K562 (cell line): ENCODE results near the gene GPR4. TPM values are rescaled to one million over a fixed set of nuclear protein-coding genes. Genes with fewer than 3 reads are reported as not detected.
A peak's percentile ranks its signal among the peaks of the same experiment; 100 is the strongest.

Source experiments
- CC2D1A ChIP-seq: fragments of 450-650 bp; IDR thresholded peaks from 2 replicates; pipeline ENCODE4 v1.6.1; 2017; ENCODE audit warnings: mild to moderate bottlenecking
- CSDE1 ChIP-seq, 2 experiments: fragments of 450-650 bp; IDR thresholded peaks; 2 replicates each; pipeline ENCODE4 v1.6.1; 2016; ENCODE audit warnings: mild to moderate bottlenecking in 1 of 2
- ETV5 ChIP-seq: sonication (generic); formaldehyde crosslinking; IDR thresholded peaks from 2 replicates; pipeline ENCODE4 v1.4.0; 2020; ENCODE audit warnings: low read depth, mild to moderate bottlenecking, missing genetic modification reagents
- GATAD2B ChIP-seq: fragments of 450-650 bp; IDR thresholded peaks from 2 replicates; pipeline ENCODE4 v1.6.1; 2017; ENCODE audit warnings: mild to moderate bottlenecking, borderline replicate concordance
- JUN ChIP-seq, 2 experiments: sonication (generic) in 1 of 2; formaldehyde crosslinking in 1 of 2; IDR thresholded peaks; 2 replicates each; pipeline versions ENCODE4 v1.6.1 to v1.8.0; 2012 to 2022; ENCODE audit warnings: borderline replicate concordance in 2 of 2, mild to moderate bottlenecking in 2 of 2, improper control_type of control experiment in 1 of 2, low read depth in 1 of 2, low read length in 1 of 2, missing genetic modification reagents in 1 of 2
- NONO ChIP-seq, 2 experiments: fragments of 200-400 bp in 1 of 2; fragments of 450-650 bp in 1 of 2; formaldehyde crosslinking in 1 of 2; IDR thresholded peaks; 2 replicates each; pipeline ENCODE4 v1.6.1; 2017; ENCODE audit warnings: low read depth in 2 of 2, mild to moderate bottlenecking in 2 of 2, moderate library complexity in 2 of 2, low read length in 1 of 2
- NUFIP1 ChIP-seq: fragments of 450-650 bp; IDR thresholded peaks from 2 replicates; pipeline ENCODE4 v1.6.1; 2018; ENCODE audit not compliant: partially characterized antibody
- RBFOX2 ChIP-seq: fragments of 200-400 bp; formaldehyde crosslinking; IDR thresholded peaks from 2 replicates; pipeline ENCODE4 v1.6.1; 2017; ENCODE audit warnings: low read depth, mild to moderate bottlenecking, low read length, moderate library complexity
- RCOR1 ChIP-seq, 2 experiments: IDR thresholded peaks; 2 replicates each; pipeline ENCODE4 v1.6.1; 2012; ENCODE audit warnings: low read depth in 2 of 2, low read length in 2 of 2, borderline replicate concordance in 1 of 2, improper control_type of control experiment in 1 of 2
- TBP ChIP-seq: optimal IDR thresholded peaks from 2 replicates; pipeline ENCODE3; 2011; ENCODE audit warnings: low read depth, low read length, improper control_type of control experiment
- TCF3 ChIP-seq: sonication (generic); formaldehyde crosslinking; IDR thresholded peaks from 2 replicates; pipeline ENCODE4 v1.4.0; 2020; ENCODE audit warnings: mild to moderate bottlenecking, missing genetic modification reagents
- ZNF3 ChIP-seq: fragments of 250-450 bp; sonication (Bioruptor Pico); IDR thresholded peaks from 2 replicates; pipeline ENCODE4 v1.5.0; 2021; ENCODE audit warnings: mild to moderate bottlenecking, moderate library complexity
- ZNF57 ChIP-seq: fragments of 450-650 bp; formaldehyde crosslinking; IDR thresholded peaks from 2 replicates; pipeline ENCODE4 v1.4.0; 2020; ENCODE audit warnings: mild to moderate bottlenecking, moderate library complexity
- polyA plus RNA-seq, 8 experiments: library from polyadenylated mRNA; depleted of rRNA in 4 of 8; stranded (reverse) in 5 of 8; unstranded in 3 of 8; fragments of >200 nt; fragmentation: Nextera tagmentation in 2 of 8; fragmentation: Illumina TruSeq in 1 of 8; extraction: Ambion mirVana in 2 of 8; extraction: Trizol in 1 of 8; gene quantifications; 2 replicates each; pipeline versions ENCODE4 v1.2.1 to v1.2.3, GENCODE V29; 2011 to 2014; ENCODE audit warnings: inconsistent platforms in 1 of 8, missing spikeins in 1 of 8
- total RNA-seq, 7 experiments: library from RNA; depleted of rRNA in 6 of 7; stranded (reverse); fragments of >200 nt in 6 of 7; fragmentation: Illumina TruSeq in 2 of 7; extraction: Trizol in 2 of 7; gene quantifications; 2 replicates each; pipeline versions ENCODE4 v1.2.1 to v1.2.3, GENCODE V29; 2011 to 2021; ENCODE audit warnings: low replicate concordance in 1 of 7
- TF ChIP-seq, protein P1 (sequence below), 2 experiments: fragments of 450-650 bp; conservative IDR thresholded peaks; 2 replicates each; pipeline ENCODE4 v1.6.1; 2017; ENCODE audit warnings: mild to moderate bottlenecking in 2 of 2, moderate library complexity in 2 of 2
- TF ChIP-seq, protein P2 (sequence below): IDR thresholded peaks from 2 replicates; pipeline ENCODE4 v1.6.1; 2012; ENCODE audit warnings: low read depth, low read length, improper control_type of control experiment, borderline replicate concordance
- TF ChIP-seq, protein P3 (sequence below), 3 experiments: fragments of 200-800 bp in 1 of 3; sonication (Bioruptor generic) in 1 of 3; sonication (generic) in 1 of 3; formaldehyde crosslinking in 1 of 3; IDR thresholded peaks; 2 replicates each; pipeline versions ENCODE4 v1.6.1 to v1.8.0; 2016 to 2022; ENCODE audit warnings: mild to moderate bottlenecking in 2 of 3, missing compliant biosample characterization in 2 of 3, missing genetic modification characterization in 2 of 3, missing genetic modification reagents in 1 of 3
- TF ChIP-seq, protein P4 (sequence below): sonication (generic); formaldehyde crosslinking; IDR thresholded peaks from 2 replicates; pipeline ENCODE4 v1.8.0; 2022; ENCODE audit warnings: missing genetic modification reagents, mild to moderate bottlenecking, moderate library complexity, borderline replicate concordance
- TF ChIP-seq, protein P5 (sequence below): fragments of 450-650 bp; formaldehyde crosslinking; IDR thresholded peaks from 2 replicates; pipeline ENCODE4 v1.4.0; 2022; ENCODE audit warnings: missing genetic modification characterization

The GPR4 gene
- total and polyA plus RNA-seq, 9 of the 15 experiments (the other 6 are each of a cell fraction or from before 2014, with no cell fraction given): 0.03 to 0.09 (median 0.04) TPM; not detected in 5

DNA sequence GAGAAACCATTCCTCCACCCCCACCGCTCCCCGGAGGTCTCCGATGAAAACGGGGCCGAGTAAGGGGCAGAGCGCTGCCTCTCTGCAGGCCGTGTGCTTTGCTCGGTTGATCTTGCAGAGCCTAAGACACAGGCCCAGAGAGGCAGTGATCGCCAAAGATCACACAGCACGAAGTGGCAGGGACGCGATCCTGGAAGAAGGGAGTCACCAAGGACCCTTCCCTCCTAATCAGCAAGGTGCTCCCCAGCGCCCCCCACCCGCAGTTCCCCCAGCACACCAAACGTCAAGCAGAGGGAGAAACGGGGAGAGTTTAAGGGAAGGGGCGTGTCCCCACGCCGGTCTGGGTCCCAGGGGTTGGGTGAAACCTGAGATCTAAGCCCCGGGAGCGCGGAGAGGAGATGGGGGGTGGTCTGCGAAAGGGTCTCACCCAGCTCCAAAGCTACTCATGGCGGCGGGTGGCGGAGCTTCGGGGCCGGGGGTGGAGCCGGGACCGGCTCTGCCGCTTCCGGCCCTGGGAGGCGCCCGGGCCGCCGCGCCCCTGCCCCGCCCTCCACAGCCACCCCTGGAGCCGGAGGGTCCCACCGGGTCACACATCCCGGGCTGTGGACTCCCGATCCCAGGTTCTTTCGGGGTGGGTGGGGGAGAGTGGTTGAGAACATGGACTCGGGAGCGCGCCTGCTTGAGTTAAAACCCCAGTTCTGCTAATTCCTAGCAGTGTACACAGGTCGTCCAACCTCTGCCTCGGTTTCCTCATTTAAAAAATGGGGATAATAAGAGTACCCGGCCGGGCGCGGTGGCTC lies 37.1 kb upstream of the GPR4 start, which contains the start of gene EML2 (continued):
- TF ChIP-seq RBFOX2: peak; percentile 78
- no peak for TF ChIP-seq ETV5 (CRISPR knock-in tag)
- no peak for TF ChIP-seq GATAD2B
- no peak for TF ChIP-seq CSDE1 (IDR thresholded peaks at IDR 0.05)
- TF ChIP-seq JUN (IDR thresholded peaks at IDR 0.05; ENCODE audit: borderline replicate concordance, low read depth, low read length): no peak
- 0 out of 2 replicates have a peak, but pooled peaks have one; percentile 30 for TF ChIP-seq JUN (CRISPR knock-in tag; IDR thresholded peaks at IDR 0.05; ENCODE audit: borderline replicate concordance)
- TF ChIP-seq, protein P1, sequence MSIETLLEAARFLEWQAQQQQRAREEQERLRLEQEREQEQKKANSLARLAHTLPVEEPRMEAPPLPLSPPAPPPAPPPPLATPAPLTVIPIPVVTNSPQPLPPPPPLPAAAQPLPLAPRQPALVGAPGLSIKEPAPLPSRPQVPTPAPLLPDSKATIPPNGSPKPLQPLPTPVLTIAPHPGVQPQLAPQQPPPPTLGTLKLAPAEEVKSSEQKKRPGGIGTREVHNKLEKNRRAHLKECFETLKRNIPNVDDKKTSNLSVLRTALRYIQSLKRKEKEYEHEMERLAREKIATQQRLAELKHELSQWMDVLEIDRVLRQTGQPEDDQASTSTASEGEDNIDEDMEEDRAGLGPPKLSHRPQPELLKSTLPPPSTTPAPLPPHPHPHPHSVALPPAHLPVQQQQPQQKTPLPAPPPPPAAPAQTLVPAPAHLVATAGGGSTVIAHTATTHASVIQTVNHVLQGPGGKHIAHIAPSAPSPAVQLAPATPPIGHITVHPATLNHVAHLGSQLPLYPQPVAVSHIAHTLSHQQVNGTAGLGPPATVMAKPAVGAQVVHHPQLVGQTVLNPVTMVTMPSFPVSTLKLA (conservative IDR thresholded peaks at IDR 0.05): peak in 1 of 2 experiments; percentile 74; a peak in 3 of 4 replicates
- no peak for TF ChIP-seq NUFIP1
- TF ChIP-seq, protein P2, sequence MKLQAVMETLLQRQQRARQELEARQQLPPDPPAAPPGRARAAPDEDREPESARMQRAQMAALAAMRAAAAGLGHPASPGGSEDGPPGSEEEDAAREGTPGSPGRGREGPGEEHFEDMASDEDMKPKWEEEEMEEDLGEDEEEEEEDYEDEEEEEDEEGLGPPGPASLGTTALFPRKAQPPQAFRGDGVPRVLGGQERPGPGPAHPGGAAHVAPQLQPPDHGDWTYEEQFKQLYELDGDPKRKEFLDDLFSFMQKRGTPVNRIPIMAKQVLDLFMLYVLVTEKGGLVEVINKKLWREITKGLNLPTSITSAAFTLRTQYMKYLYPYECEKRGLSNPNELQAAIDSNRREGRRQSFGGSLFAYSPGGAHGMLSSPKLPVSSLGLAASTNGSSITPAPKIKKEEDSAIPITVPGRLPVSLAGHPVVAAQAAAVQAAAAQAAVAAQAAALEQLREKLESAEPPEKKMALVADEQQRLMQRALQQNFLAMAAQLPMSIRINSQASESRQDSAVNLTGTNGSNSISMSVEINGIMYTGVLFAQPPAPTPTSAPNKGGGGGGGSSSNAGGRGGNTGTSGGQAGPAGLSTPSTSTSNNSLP: no peak
- TF ChIP-seq, protein P3, sequence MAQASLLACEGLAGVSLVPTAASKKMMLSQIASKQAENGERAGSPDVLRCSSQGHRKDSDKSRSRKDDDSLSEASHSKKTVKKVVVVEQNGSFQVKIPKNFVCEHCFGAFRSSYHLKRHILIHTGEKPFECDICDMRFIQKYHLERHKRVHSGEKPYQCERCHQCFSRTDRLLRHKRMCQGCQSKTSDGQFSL (CRISPR knock-in tag; IDR thresholded peaks at IDR 0.05): peak; percentile 36; the same call in 1 of the 2 replicates
- TF ChIP-seq, protein P3 (tag; IDR thresholded peaks at IDR 0.05): 0 out of 4 replicates have a peak, but pooled peaks of 1 of the 2 experiments have one; percentile 33
- TF ChIP-seq RCOR1 (IDR thresholded peaks at IDR 0.05; ENCODE audit: borderline replicate concordance in 1 of 2, low read depth in 2 of 2, low read length in 2 of 2): peak in 1 of 2 experiments; percentile 47; a peak in 2 of 4 replicates
- TF ChIP-seq TCF3 (CRISPR knock-in tag): no peak
- TF ChIP-seq ZNF57 (CRISPR knock-in tag): no peak
- TF ChIP-seq, protein P4, sequence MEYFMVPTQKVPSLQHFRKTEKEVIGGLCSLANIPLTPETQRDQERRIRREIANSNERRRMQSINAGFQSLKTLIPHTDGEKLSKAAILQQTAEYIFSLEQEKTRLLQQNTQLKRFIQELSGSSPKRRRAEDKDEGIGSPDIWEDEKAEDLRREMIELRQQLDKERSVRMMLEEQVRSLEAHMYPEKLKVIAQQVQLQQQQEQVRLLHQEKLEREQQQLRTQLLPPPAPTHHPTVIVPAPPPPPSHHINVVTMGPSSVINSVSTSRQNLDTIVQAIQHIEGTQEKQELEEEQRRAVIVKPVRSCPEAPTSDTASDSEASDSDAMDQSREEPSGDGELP (CRISPR knock-in tag): peak; percentile 15; the same call in 1 of the 2 replicates
- TF ChIP-seq, protein P5, sequence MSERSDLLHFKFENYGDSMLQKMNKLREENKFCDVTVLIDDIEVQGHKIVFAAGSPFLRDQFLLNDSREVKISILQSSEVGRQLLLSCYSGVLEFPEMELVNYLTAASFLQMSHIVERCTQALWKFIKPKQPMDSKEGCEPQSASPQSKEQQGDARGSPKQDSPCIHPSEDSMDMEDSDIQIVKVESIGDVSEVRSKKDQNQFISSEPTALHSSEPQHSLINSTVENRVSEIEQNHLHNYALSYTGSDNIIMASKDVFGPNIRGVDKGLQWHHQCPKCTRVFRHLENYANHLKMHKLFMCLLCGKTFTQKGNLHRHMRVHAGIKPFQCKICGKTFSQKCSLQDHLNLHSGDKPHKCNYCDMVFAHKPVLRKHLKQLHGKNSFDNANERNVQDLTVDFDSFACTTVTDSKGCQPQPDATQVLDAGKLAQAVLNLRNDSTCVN (CRISPR knock-in tag): no peak
- peak; percentile 20 for TF ChIP-seq TBP
- no peak for TF ChIP-seq NONO (IDR thresholded peaks at IDR 0.05; ENCODE audit: low read depth in 2 of 2, low read length in 1 of 2)
- TF ChIP-seq CC2D1A: no peak
- TF ChIP-seq ZNF3 (CRISPR knock-in tag): no peak
